ENCODE data around the gene LRRK1.

GRCh38 chr15:101100118-101100517, 181.0 kb downstream of the LRRK1 start:
- TF ChIP-seq POLR2A (IDR thresholded peaks at IDR 0.05) = no peak
- TF ChIP-seq, protein P1, sequence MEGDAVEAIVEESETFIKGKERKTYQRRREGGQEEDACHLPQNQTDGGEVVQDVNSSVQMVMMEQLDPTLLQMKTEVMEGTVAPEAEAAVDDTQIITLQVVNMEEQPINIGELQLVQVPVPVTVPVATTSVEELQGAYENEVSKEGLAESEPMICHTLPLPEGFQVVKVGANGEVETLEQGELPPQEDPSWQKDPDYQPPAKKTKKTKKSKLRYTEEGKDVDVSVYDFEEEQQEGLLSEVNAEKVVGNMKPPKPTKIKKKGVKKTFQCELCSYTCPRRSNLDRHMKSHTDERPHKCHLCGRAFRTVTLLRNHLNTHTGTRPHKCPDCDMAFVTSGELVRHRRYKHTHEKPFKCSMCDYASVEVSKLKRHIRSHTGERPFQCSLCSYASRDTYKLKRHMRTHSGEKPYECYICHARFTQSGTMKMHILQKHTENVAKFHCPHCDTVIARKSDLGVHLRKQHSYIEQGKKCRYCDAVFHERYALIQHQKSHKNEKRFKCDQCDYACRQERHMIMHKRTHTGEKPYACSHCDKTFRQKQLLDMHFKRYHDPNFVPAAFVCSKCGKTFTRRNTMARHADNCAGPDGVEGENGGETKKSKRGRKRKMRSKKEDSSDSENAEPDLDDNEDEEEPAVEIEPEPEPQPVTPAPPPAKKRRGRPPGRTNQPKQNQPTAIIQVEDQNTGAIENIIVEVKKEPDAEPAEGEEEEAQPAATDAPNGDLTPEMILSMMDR (IDR thresholded peaks at IDR 0.05) = no peak

Measured in thyroid gland (tissue), 4 donors.